Stimulated activated CD8-positive, alpha-beta memory T cell treated with anti-CD3 and anti-CD28 coated beads, Interleukin-12 subunit alpha, Interleukin-12 subunit beta, amount 100 ng/mL, for 1 hour (primary cell): ENCODE results near the gene SNRNP35.
"Not testable (repeated sequence)": the region's sequence is repeated elsewhere in the genome, so short reads cannot be mapped to it uniquely, and the experiment has no call there.

Experiments
- DNase-seq: peaks from one replicate; pipeline ENCODE4 v3.0.0-alpha.2; 2020; ENCODE audit warnings: low read depth

SNRNP35 gene

GRCh38 chr12:123449249-123449733, 8.6 kb upstream of the SNRNP35 start:
- DNase-seq: no peak

- DNase-seq: no peak
Measured at GRCh38 chr12:123449856-123450255, 8.1 kb upstream of the SNRNP35 start.

GRCh38 chr12:123450636-123451035, 7.3 kb upstream of the SNRNP35 start:
- DNase-seq: no peak

GRCh38 chr12:123452276-123452550, 5.7 kb upstream of the SNRNP35 start:
- DNase-seq: not testable (repeated sequence)

- DNase-seq: no peak
Measured at GRCh38 chr12:123453165-123453564, 4.8 kb upstream of the SNRNP35 start.

- DNase-seq: not testable (repeated sequence)
Measured at GRCh38 chr12:123463174-123463573, 5.2 kb downstream of the SNRNP35 start.

- DNase-seq: no peak
Measured at GRCh38 chr12:123465084-123465483, 7.1 kb downstream of the SNRNP35 start.

- DNase-seq: no peak
Measured at GRCh38 chr12:123468786-123469185, 10.8 kb downstream of the SNRNP35 start.

- no peak for DNase-seq
Measured at GRCh38 chr12:123469978-123470377, 12.0 kb downstream of the SNRNP35 start.

GRCh38 chr12:123471374-123472068, 13.6 kb downstream of the SNRNP35 start:
- DNase-seq: no peak

GRCh38 chr12:123472438-123472849, 14.5 kb downstream of the SNRNP35 start:
- no peak for DNase-seq

- DNase-seq: no peak
Measured at GRCh38 chr12:123474485-123475245, 16.7 kb downstream of the SNRNP35 start.

- DNase-seq: no peak
Measured at GRCh38 chr12:123475246-123475703, 17.3 kb downstream of the SNRNP35 start.

GRCh38 chr12:123478069-123478468, 20.1 kb downstream of the SNRNP35 start:
- no peak for DNase-seq

- no peak for DNase-seq
Measured at GRCh38 chr12:123478762-123479161, 20.8 kb downstream of the SNRNP35 start.

- no peak for DNase-seq
Measured at GRCh38 chr12:123479442-123480180, 21.7 kb downstream of the SNRNP35 start.

- not testable (repeated sequence) for DNase-seq
Measured at GRCh38 chr12:123481251-123481650, 23.3 kb downstream of the SNRNP35 start.

- no peak for DNase-seq
Measured at GRCh38 chr12:123482876-123483275, 24.9 kb downstream of the SNRNP35 start.

GRCh38 chr12:123483602-123484248, 25.8 kb downstream of the SNRNP35 start:
- no peak for DNase-seq

- no peak for DNase-seq
Measured at GRCh38 chr12:123485756-123486155, 27.8 kb downstream of the SNRNP35 start.

- DNase-seq: no peak
Measured at GRCh38 chr12:123487428-123487827, 29.5 kb downstream of the SNRNP35 start.

GRCh38 chr12:123488539-123489230, 30.7 kb downstream of the SNRNP35 start:
- no peak for DNase-seq
